Neural cell (in vitro differentiated cells): ENCODE data around the gene UCP3.

Experiments
- CTCF ChIP-seq: fragments of 450-650 bp; IDR thresholded peaks from 2 replicates; pipeline ENCODE4 v1.5.1; 2014; ENCODE audit warnings: antibody characterized with exemption, mild to moderate bottlenecking, moderate library complexity; ENCODE audit not compliant: poor library complexity, severe bottlenecking
- EP300 ChIP-seq: fragments of 450-650 bp; conservative IDR thresholded peaks from 2 replicates; pipeline ENCODE4 v1.6.1; 2014; ENCODE audit warnings: antibody characterized with exemption, mild to moderate bottlenecking, moderate library complexity; ENCODE audit not compliant: poor library complexity, severe bottlenecking
- EZH2 ChIP-seq: fragments of 200-600, 300-800 bp; shearing (Covaris generic), sonication (generic); IDR thresholded peaks from 2 replicates; pipeline ENCODE4 v1.6.1; 2014; ENCODE audit warnings: antibody characterized with exemption, low read length, borderline replicate concordance, mild to moderate bottlenecking; ENCODE audit not compliant: insufficient read depth, poor library complexity, severe bottlenecking
- POLR2AphosphoS5 ChIP-seq: IDR thresholded peaks from 2 replicates; pipeline ENCODE4 v1.6.1; 2012
- RAD21 ChIP-seq: fragments of 450-650 bp; conservative IDR thresholded peaks from 2 replicates; pipeline ENCODE4 v1.6.1; 2014; ENCODE audit warnings: antibody characterized with exemption, mild to moderate bottlenecking, moderate library complexity
- TAF1 ChIP-seq: IDR thresholded peaks from 2 replicates; pipeline ENCODE4 v1.6.1; 2012; ENCODE audit warnings: low read depth
- TF ChIP-seq, protein P1 (sequence below): IDR thresholded peaks from 2 replicates; pipeline ENCODE4 v1.6.1; 2012; ENCODE audit warnings: borderline replicate concordance

- no peak for TF ChIP-seq CTCF
- TF ChIP-seq POLR2AphosphoS5, result no peak
- TF ChIP-seq RAD21, result no peak
- TF ChIP-seq EP300, result no peak
- TF ChIP-seq, protein P1, sequence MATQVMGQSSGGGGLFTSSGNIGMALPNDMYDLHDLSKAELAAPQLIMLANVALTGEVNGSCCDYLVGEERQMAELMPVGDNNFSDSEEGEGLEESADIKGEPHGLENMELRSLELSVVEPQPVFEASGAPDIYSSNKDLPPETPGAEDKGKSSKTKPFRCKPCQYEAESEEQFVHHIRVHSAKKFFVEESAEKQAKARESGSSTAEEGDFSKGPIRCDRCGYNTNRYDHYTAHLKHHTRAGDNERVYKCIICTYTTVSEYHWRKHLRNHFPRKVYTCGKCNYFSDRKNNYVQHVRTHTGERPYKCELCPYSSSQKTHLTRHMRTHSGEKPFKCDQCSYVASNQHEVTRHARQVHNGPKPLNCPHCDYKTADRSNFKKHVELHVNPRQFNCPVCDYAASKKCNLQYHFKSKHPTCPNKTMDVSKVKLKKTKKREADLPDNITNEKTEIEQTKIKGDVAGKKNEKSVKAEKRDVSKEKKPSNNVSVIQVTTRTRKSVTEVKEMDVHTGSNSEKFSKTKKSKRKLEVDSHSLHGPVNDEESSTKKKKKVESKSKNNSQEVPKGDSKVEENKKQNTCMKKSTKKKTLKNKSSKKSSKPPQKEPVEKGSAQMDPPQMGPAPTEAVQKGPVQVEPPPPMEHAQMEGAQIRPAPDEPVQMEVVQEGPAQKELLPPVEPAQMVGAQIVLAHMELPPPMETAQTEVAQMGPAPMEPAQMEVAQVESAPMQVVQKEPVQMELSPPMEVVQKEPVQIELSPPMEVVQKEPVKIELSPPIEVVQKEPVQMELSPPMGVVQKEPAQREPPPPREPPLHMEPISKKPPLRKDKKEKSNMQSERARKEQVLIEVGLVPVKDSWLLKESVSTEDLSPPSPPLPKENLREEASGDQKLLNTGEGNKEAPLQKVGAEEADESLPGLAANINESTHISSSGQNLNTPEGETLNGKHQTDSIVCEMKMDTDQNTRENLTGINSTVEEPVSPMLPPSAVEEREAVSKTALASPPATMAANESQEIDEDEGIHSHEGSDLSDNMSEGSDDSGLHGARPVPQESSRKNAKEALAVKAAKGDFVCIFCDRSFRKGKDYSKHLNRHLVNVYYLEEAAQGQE, result no peak
- TF ChIP-seq EZH2, result no peak
- TF ChIP-seq TAF1, result no peak
Observed at GRCh38 chr11:73980001-73980961, 28.6 kb downstream of the UCP3 start.
